GM18861 (cell line): Measurements from ENCODE around the gene GUCY2C.
"Not testable (repeated sequence)": the region's sequence is repeated elsewhere in the genome, so short reads cannot be mapped to it uniquely, and the experiment has no call there.

Experiments
- ATAC-seq: cut with Tn5 transposase; IDR thresholded peaks from one replicate; pipeline ENCODE4 v1.9.1; 2021; ENCODE audit not compliant: unreplicated experiment

The GUCY2C gene

DNA sequence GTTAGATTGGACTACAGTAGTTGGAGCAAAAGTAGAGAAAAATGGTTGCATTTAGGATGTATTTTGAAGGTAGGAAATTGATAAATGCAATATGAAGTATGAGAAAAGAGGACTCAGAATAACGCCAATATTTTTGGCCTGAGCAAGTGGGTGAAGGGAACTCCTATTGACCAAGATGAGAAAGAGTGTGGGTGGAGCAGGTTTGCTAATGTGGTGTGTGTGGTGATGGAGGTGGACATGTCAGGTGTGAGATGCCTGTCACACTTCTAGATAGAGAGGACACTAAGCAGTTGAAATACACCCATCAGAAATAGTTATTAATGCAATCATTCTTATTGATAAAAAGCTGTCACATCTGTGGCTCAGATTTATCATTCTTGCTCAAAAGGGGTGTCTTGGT is 7.3 kb downstream of the GUCY2C start:
- no peak for ATAC-seq

DNA sequence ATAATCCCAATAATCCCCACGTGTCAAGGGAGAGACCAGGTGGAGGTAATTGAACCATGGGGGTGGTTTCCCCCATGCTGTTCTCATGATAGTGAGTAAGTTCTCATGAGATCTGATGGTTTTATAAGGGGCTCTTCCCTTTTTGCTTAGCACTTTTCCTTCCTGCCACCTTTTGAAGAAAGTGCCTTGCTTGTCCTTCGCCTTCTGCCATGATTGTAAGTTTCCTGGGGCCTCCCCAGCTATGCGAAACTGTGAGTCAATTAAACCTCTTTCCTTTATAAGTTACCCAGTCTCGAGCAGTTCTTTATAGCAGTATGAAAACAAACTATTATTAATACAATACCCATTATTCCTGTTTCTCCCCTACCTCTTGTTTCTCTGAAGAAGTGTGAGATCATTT is 14.2 kb downstream of the GUCY2C start:
- not testable (repeated sequence) for ATAC-seq

- ATAC-seq, result no peak
Measured at GRCh38 chr12:14681625-14682024, 14.8 kb downstream of the GUCY2C start.

DNA sequence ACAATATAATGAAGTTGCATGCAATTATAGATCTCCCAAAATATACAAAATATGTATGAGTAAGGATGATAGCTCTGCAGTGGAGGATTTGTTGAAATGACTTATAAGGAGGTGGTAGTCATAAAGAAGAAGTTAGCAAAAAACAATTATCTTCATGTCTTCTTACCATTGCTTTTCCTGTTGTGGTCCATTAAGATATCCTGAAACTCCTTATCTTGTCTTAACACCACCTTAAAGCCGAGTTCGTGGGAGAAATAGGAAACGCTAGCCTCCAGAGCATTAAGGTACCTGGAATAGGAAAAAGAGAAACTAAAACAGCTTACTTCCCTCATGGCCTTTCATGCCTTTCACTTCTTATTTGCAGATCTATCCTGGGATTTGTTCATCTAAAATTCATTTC is 15.2 kb downstream of the GUCY2C start:
- no peak for ATAC-seq

GRCh38 chr12:14678547-14679150 is 17.8 kb downstream of the GUCY2C start:
- no peak for ATAC-seq

DNA sequence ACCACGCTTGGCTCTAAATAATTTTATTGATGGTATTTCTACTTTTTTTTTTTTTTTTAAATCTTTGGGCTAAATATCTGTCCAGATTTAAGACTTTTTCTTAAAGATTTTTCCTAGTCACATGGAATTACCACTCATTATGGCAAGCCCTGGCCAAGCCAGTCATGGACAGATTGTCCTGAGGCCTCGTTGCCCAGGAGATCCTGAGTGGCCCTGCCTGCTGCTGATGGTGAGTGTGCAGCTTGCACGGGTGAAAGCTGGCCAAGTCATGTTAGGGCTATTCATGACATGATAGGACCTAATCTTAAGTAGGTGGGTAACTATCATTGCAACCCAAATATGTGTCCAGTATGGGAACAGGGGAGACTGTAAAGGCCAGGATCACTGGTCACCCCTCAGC is 27.8 kb downstream of the GUCY2C start:
- no peak for ATAC-seq

DNA sequence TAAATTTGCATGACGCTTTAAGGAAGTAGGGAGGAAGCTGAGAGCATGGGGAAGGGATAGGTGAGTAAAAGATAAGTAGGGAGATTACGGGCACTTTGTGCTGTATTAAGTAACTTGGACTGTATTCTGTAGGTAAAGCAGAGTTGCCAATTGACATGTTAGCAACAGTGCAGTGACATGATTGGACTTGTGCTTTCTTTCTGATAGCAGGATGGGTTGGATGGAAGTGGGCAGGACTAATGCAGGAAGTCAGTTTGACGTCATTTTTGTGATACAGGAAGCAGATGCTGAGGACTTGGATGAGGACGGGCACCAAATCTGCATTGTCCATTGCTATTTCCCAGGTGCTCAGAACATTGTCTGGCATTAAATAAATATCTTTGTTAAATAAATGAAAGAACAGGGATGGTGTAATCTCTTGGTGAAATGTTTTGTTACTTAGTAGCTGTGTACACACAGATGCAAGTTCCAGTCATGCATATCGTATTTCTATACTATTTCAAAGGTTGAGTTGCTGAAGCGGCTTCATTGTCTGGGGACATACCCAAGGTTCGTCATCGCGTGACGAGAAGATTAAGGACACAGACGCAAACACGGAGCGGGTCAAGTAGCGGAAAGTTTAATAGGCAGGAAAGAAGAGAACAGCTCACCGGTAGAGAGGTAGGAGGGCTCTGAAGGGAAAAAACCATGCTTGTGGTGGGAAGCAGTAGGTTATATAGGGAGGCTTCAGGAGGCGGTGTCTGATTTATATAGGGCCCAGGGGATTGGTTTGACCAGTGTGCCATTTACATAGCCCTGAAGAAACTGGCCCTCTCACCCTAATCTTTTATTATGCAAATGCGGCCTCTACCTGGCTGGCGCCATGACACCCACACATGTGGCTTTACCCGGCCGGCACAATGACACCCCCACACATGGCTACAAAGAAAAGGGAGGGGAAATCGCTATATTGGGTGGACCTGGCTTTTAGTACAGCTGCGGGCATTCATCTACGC is 30.7 kb downstream of the GUCY2C start:
- ATAC-seq, result no peak

GRCh38 chr12:14664434-14665023 is 31.9 kb downstream of the GUCY2C start:
- ATAC-seq, result no peak

- no peak for ATAC-seq
Measured at GRCh38 chr12:14663002-14663401, 33.4 kb downstream of the GUCY2C start.

- no peak for ATAC-seq
Measured at GRCh38 chr12:14656846-14657245, 39.6 kb downstream of the GUCY2C start.

DNA sequence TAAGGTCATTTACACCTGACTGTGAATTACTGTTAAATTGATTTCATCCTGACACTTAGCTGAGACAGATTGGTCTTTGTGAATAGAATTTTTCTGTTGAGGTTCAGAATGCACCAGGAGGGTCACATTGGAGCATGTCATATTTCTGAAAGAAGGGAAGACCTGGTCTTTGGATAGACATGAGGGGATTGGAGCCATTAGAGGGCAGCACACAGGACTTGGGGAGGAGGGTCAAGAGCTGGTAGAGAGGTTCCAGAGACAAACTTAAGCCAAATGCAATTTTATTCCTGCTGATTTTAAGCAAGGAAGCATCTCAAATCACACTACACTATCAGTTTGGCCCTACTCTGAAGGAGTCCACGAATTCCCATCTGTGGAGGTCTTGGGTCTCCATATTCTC is 41.1 kb downstream of the GUCY2C start:
- no peak for ATAC-seq

- no peak for ATAC-seq
Measured at GRCh38 chr12:14654842-14655241, 41.6 kb downstream of the GUCY2C start.

GRCh38 chr12:14654416-14654815 is 42.0 kb downstream of the GUCY2C start:
- ATAC-seq, result no peak

- no peak for ATAC-seq
Measured at GRCh38 chr12:14652483-14652882, 43.9 kb downstream of the GUCY2C start.

- no peak for ATAC-seq
Measured at GRCh38 chr12:14651371-14651770, 45.0 kb downstream of the GUCY2C start.

DNA sequence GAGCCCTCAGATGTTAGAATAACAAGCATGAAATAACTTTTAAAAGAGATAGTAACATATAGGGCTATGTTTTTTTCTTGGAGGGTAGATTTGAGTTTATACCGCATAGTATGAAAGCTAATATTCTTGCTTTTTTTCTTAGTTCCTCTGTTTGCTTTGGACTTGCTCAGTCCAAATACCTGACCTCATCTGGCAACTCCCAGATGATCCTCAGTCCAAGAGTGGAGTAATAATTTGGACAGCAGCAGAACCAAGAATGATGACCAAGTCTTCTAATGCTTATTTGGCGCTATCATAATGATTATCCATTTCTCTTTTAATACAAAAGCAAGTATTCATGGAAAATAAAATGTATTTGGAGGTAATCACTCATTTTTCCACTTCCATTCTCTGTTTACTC is 45.6 kb downstream of the GUCY2C start:
- no peak for ATAC-seq

DNA sequence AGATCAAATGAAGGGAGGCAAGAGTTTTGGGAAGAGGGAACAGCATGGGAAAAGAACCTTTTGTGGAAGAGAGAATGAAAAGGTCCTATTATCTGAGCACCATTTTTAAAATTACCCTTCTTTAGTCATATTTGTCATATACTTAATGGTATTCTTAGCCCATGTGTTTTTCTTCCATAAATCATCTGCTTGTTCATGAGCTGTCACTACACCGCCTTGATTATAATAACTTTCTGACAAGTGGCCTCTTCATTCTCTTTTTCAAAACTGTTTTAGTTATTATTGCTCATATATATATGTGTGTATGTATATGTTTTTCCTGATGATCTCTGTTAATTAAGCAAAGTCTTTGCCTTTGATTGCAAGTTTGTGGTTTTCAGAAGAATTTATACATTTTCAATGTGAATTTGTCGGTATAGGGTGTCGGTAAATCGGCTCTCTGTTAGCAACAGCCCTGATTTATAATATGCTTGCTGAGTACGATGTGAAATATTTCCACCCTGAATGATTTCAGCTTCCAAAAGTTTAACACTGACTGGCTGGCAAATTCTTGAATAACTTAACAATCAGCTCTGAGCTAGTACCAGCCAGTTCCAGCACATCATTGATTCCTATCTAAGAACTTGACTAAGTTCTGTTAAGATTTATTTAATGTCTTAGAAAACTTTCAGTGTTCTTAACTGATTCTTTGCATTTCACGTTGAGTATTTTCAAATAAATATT is 49.2 kb downstream of the GUCY2C start:
- ATAC-seq, result no peak

GRCh38 chr12:14643251-14643650 is 53.1 kb downstream of the GUCY2C start:
- peak; percentile 46 for ATAC-seq

DNA sequence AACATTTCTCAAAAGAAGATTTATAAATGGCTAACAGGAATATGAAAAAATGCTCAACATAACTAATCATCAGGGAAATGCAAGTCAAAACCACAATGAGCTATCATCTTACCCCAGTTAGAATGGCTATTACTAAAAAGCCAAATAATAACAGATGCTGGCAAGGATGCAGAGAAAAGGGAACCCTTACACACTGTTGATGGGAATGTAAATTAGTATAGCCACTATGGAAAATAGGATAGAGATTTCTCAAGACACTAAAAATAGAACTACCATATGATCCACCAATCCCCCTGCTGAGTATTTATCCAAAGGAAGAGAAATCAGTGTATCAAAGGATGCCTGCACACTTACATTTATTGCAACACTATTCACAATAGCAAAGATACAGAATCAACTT is 58.3 kb downstream of the GUCY2C start:
- no peak for ATAC-seq

GRCh38 chr12:14635776-14636175 is 60.6 kb downstream of the GUCY2C start:
- ATAC-seq, result no peak

GRCh38 chr12:14630793-14631192 is 65.6 kb downstream of the GUCY2C start:
- ATAC-seq, result no peak
